Right cardiac atrium (tissue), 5 donors: ENCODE results near the gene NDUFA3. TPM values are rescaled to one million over a fixed set of nuclear protein-coding genes. Genes with fewer than 3 reads are reported as not detected.

ENCODE experiments used
- ATAC-seq, 2 donors: fragments of 200-7000 bp; cut with Tn5 transposase; one replicate each; pipeline versions ENCODE4 v1.8.0 to v1.9.1; 2020; ENCODE audit warnings: moderate library complexity in 2 of 2, mild to moderate bottlenecking in 1 of 2
- DNase-seq, 3 donors: peaks; one replicate each; pipeline ENCODE4 v3.0.0-alpha.2; 2020
- H3K27ac ChIP-seq: one replicate; pipeline ENCODE4 v1.5.1; 2013; ENCODE audit warnings: mild to moderate bottlenecking, low read length, control low read depth, moderate library complexity
- H3K27me3 ChIP-seq: one replicate; pipeline ENCODE4 v1.6.1; 2013; ENCODE audit not compliant: control insufficient read depth, insufficient read depth
- H3K4me1 ChIP-seq: one replicate; pipeline ENCODE4 v1.6.1; 2013; ENCODE audit warnings: low read length; ENCODE audit not compliant: control insufficient read depth, insufficient read depth
- H3K4me3 ChIP-seq: one replicate; pipeline ENCODE4 v1.5.1; 2013; ENCODE audit warnings: low read length, control low read depth
- H3K9me3 ChIP-seq: one replicate; pipeline ENCODE4 v1.6.1; 2013; ENCODE audit warnings: low read length; ENCODE audit not compliant: control insufficient read depth
- WGBS: extraction: QIAGEN DNeasy Blood & Tissue Kit; methylation state at CpG from one replicate; pipeline ENCODE4 v1.1.7; 2013; 5-methylcytosine and 5-hydroxymethylcytosine counted together
- intact Hi-C, 4 donors: fragments of 100-400 bp; cut with DNase I; formaldehyde crosslinking; loops; one replicate each; pipeline versions ENCODE4 v1.11.0 to v1.14.0; 2022 to 2023
- polyA plus RNA-seq: library from polyadenylated mRNA; stranded (reverse); fragments of 200-250 nt; gene quantifications from one replicate; pipeline ENCODE4 v1.2.3, GENCODE V29; 2013
- total RNA-seq, 4 donors: library from RNA; stranded (reverse); fragmentation: NEBNext Ultra II Directional; extraction: Animal tissue kit (Norgen Biotek cat#: 25700); gene quantifications; one replicate each; pipeline ENCODE4 v1.2.1, GENCODE V29; 2021
- donor health status: healthy with polysubstance abuse.
- donor health status: DM: no; HTN: yes; CAD: no.
- donor health status: DM: no; HTN: no; CAD: no.
- donor health status: DM: no; HTN: yes; CAD: no; lungs with severe emphysema.
- donor health status: DM: yes; HTN: yes; CAD: no.

NDUFA3 gene
- total and polyA plus RNA-seq, 5 donors: 264 to 714 (median 395) TPM

- H3K4me1 ChIP-seq: peaks cover 3% of the 10 kb centered on the region
- 84% methylated on average over 7 of the region's 7 CpGs for WGBS
- DNase-seq: no peak
These were observed 39.6 kb downstream of the NDUFA3 start for GRCh38 chr19:54142166-54142780.

DNA sequence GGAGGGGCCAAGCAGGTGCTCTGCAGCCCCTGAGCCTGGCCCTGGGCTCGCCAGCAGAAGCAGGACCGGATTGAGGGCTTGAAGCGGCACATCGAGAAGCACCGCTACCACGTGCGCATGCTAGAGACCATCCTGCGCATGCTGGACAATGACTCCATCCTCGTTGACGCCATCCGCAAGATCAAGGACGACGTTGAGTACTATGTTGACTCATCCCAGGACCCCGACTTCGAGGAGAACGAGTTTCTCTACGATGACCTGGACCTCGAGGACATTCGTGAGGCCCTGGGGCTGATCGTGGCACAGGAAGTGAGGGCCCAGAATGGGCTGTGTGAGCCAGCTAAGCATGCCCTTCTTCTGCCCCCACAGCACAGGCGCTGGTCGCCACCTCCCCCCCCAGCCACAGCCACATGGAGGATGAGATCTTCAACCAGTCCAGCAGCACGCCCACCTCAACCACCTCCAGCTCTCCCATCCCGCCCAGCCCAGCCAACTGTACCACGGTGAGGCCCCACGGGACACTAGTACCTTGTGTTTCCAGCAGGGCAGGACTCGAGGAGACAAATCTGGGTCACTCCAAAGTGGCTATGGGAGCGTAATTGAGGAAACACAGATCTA lies 43.0 kb downstream of the NDUFA3 start:
- H3K9me3 ChIP-seq: no peaks in the 10 kb centered on the region
- no peak overlapping the region for H3K4me3 ChIP-seq
- H3K4me1 ChIP-seq: no peaks in the 10 kb centered on the region
- WGBS: 91% methylated on average over 28 of the region's 28 CpGs
- intact Hi-C loops: no loop called here
- H3K27me3 ChIP-seq: no peaks in the 10 kb centered on the region
- no peak overlapping the region for H3K27ac ChIP-seq
- no peak for ATAC-seq
- peak in 1 of 3 donors; percentile 56 for DNase-seq

More at GRCh38 chr19:54142166-54142780, 39.6 kb downstream of the NDUFA3 start:
- H3K27me3 ChIP-seq: no peaks in the 10 kb centered on the region
- H3K4me3 ChIP-seq: no peak overlapping the region
- H3K9me3 ChIP-seq: no peaks in the 10 kb centered on the region
- H3K27ac ChIP-seq: no peak overlapping the region
- no peak for ATAC-seq
- intact Hi-C loops: no loop called here

DNA sequence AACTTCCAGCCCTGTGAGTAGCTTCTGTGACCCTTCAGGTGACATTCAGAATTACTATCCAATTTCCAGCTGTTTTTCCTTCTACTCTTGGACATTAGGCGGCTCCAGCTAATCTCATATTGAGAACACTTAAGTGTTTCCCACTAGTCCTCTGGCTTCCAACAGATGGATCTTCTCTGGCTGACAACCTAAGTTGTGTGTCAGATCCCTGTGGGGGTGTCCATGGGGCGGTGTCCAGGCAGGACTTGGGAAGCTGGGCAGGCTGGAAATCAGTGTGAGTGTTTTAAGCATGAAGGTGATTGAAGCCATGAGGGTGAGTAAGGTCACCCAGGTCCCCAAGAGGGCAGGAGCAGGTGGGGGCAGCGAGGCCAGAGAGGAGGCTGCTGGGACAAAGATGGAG lies 45.0 kb downstream of the NDUFA3 start:
- 65% methylated on average over 3 of the region's 3 CpGs for WGBS
- no peak overlapping the region for H3K27ac ChIP-seq
- DNase-seq: peak; percentile 55 to 77 (median 70)
- peak; percentile 4 to 19 for ATAC-seq
- no peaks in the 10 kb centered on the region for H3K27me3 ChIP-seq
- no peak overlapping the region for H3K4me3 ChIP-seq
- intact Hi-C loops: no loop called here
- H3K4me1 ChIP-seq: no peaks in the 10 kb centered on the region
- no peaks in the 10 kb centered on the region for H3K9me3 ChIP-seq

- Histone ChIP-seq H3K27me3 (no peaks in the 10 kb centered on the region), H3K4me3 (no peak overlapping the region), H3K9me3 (no peaks in the 10 kb centered on the region), H3K4me1 (no peaks in the 10 kb centered on the region), H3K27ac (no peak overlapping the region)
- intact Hi-C loops: no loop called here
- no peak for ATAC-seq
- WGBS: 74% methylated on average over 19 of the region's 19 CpGs
- peak in 1 of 3 donors; percentile 72 for DNase-seq
These were observed 45.5 kb downstream of the NDUFA3 start for GRCh38 chr19:54148158-54148557.

DNA sequence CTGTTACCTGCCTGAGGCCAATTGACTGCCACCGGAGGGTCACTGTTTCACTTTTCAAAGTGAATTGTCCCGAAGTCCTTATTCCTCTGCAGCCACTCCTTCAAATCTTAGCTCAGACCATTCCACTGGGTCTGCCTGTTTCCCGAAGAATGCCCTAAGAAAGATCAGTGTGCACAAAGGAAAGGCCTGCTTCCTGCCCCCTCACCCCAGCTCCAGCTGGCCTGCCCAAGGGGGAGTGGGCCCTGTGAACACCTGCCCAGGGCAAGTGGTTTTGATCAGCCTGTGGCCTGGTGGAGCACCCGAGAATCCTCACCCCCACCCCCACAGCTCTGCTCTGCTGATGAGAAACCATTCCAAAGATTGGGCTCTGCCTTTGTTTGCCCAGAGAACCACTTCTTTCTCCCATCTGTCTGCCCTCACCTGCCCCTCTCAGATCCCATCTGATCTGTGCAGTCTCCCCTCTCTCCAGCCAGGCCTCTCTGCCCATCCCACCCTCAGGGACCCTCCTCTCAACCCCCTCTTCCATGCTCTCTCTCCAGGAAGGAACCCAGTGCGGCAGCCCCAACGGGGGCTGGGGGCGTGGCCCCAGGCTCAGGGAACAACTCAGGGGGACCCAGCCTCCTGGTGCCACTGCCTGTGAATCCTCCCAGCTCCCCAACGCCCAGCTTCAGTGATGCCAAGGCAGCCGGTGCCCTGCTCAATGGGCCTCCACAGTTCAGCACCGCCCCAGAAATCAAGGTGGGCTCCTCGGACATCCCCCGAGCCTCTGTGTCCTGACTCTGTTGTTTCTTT lies 46.6 kb downstream of the NDUFA3 start:
- DNase-seq (no peak), ATAC-seq (no peak)
- intact Hi-C loops: no loop called here
- 78% methylated on average over 12 of the region's 12 CpGs for WGBS
- no peaks in the 10 kb centered on the region for H3K27me3 ChIP-seq
- no peak overlapping the region for H3K4me3 ChIP-seq
- no peak overlapping the region for H3K27ac ChIP-seq
- H3K9me3 ChIP-seq: no peaks in the 10 kb centered on the region
- H3K4me1 ChIP-seq: no peaks in the 10 kb centered on the region

DNA sequence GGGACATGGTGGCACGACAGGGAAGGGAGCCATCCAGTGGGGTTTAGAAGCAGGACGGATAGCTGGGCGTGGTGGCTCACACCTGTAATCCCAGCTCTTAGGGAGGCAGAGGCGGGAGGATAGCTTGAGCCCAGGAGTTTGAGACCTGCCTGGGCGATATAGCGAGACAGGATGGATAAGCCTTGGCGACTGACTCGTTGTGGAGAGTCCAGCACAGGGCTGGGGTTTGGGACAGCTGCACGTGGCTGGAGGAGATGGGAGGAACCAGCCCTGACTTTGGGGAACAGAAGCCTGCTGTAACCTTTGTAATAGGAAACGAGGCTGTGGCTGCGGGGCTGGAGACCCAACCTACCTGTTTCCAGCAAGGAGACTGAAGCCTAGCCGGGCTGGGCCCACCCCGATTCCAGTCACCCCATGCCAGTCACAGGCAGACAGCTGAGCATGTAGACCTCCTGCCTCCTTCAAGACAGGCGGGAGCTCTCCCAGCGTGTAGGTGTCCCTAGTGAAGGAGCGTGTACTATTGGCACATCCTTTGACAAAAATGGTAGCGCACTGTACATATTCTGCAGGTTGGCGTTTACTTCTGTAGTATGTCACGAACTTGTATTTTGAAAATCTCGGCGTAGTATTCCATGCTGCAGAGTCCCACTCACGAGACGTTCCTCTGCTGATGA lies 48.8 kb downstream of the NDUFA3 start:
- H3K4me1 ChIP-seq: no peaks in the 10 kb centered on the region
- WGBS: 84% methylated on average over 23 of the region's 23 CpGs
- ATAC-seq (no peak), DNase-seq (peak in 1 of 3 donors; percentile 40)
- H3K9me3 ChIP-seq: no peaks in the 10 kb centered on the region
- H3K4me3 ChIP-seq: no peak overlapping the region
- intact Hi-C loops: no loop called here
- no peak overlapping the region for H3K27ac ChIP-seq
- H3K27me3 ChIP-seq: no peaks in the 10 kb centered on the region

GRCh38 chr19:54152267-54152666 lies 49.6 kb downstream of the NDUFA3 start:
- 88% methylated on average over 12 of the region's 12 CpGs for WGBS

GRCh38 chr19:54152878-54153524 lies 50.3 kb downstream of the NDUFA3 start:
- intact Hi-C loops: no loop called here
- H3K4me3 ChIP-seq: no peak overlapping the region
- no peaks in the 10 kb centered on the region for H3K4me1 ChIP-seq
- no peaks in the 10 kb centered on the region for H3K27me3 ChIP-seq
- ATAC-seq (peak; percentile 5 to 9), DNase-seq (peak in 1 of 3 donors; percentile 61)
- H3K27ac ChIP-seq: no peak overlapping the region
- WGBS: 88% methylated on average over 25 of the region's 25 CpGs
- no peaks in the 10 kb centered on the region for H3K9me3 ChIP-seq

More at GRCh38 chr19:54152267-54152666, 49.6 kb downstream of the NDUFA3 start:
- Histone ChIP-seq H3K4me1 (no peaks in the 10 kb centered on the region), H3K27me3 (no peaks in the 10 kb centered on the region), H3K27ac (no peak overlapping the region), H3K4me3 (no peak overlapping the region), H3K9me3 (no peaks in the 10 kb centered on the region)
- intact Hi-C loops: no loop called here
- ATAC-seq (peak in 1 of 2 donors; percentile 4), DNase-seq (no peak)

- Histone ChIP-seq H3K27me3 (no peaks in the 10 kb centered on the region), H3K9me3 (no peaks in the 10 kb centered on the region), H3K4me1 (peaks cover 6% of the 10 kb centered on the region), H3K4me3 (no peak overlapping the region), H3K27ac (no peak overlapping the region)
- ATAC-seq: no peak
- DNase-seq: peak in 2 of 3 donors; percentile 56 to 69
- intact Hi-C loops: no loop called here
- 84% methylated on average over 10 of the region's 10 CpGs for WGBS
These were observed 51.2 kb downstream of the NDUFA3 start for GRCh38 chr19:54153731-54154326.

DNA sequence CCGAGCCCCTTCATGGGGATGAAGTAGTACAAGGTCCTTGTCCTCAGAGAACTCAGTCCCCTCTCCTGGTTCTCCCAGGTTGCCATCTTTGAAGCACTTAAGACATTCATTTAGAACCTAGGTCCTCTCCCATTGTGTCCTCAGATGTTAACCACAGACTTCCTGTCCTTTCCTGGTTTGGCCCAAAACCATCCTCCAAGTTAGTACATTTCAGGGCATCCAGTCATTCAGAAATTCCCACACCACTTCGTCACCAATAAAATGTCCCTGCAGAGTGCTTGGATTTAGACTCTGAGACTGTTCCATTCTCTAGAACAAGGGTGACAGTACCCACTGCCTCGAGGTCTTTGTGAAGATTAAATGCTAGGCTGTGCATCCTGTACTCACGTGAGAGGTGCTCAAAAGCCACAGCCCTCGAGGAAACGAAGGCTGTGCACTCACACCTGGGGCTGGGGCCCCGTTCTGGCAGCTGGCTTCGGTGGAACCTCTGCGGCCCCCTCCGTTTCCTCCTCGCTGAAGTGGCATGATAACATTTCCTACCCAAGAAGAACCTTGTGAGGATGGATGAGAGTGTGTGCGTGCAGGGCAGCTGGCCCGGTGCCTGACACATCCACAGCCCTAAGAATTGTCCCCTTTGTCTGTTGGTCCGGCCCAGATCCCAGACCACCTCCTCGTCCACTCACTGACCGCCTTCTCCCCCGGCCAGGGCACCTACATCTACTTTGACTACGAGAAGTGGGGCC lies 52.1 kb downstream of the NDUFA3 start:
- intact Hi-C loops: no loop called here

More for the DNA sequence above, 52.1 kb downstream of the NDUFA3 start:
- WGBS: 62% methylated on average over 18 of the region's 18 CpGs
- Histone ChIP-seq H3K4me1 (peaks cover 8% of the 10 kb centered on the region), H3K27ac (no peak overlapping the region), H3K27me3 (no peaks in the 10 kb centered on the region), H3K4me3 (no peak overlapping the region), H3K9me3 (no peaks in the 10 kb centered on the region)
- no peak for ATAC-seq
- peak in 1 of 3 donors; percentile 59 for DNase-seq
